SW 1271 (cell line): ENCODE results near the gene ZPR1.
A peak's percentile ranks its signal among the peaks of the same experiment; 100 is the strongest.
"Not testable (repeated sequence)": the region's sequence is repeated elsewhere in the genome, so short reads cannot be mapped to it uniquely, and the experiment has no call there.

Experiments
- DNase-seq, 2 experiments: peaks; one replicate each; lab custom pipeline; 2025; lab: John Stamatoyannopoulos, UW

ZPR1 gene

DNA sequence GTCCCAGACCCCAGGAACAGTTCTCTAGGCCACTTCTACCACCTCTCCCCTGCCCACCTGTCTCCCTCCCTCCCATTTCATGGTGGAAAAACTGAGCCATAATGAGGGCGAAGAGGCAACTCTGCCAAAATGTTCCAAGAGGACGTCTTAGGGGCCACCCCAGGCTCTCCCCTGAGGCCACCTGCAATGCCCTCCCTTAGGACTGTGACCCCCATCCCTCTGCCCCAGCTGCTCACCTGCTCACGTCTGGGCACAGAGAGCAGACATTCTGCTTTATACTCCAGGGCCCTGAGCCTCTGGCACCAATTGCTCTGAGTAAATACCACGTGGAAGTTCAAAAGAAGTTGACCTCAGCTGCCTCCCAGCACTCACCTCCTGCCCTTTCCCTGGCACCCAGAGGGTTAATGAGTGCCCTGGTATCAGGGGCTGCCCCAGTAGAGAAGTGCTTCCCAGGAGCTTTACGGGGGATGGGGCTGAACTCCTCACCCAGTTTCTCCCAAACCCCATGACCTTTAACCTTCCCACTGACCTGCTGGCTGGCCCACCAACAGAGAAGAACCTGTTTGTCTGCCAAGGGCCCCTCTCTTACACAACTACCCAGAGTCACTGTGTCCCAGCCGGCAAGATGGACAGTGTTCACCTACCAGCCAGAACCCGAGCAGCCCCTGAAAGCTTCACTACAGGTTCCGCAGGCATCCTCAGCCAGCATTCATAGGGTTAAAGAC, 4.5 kb upstream of the ZPR1 start:
- no peak for DNase-seq

DNA sequence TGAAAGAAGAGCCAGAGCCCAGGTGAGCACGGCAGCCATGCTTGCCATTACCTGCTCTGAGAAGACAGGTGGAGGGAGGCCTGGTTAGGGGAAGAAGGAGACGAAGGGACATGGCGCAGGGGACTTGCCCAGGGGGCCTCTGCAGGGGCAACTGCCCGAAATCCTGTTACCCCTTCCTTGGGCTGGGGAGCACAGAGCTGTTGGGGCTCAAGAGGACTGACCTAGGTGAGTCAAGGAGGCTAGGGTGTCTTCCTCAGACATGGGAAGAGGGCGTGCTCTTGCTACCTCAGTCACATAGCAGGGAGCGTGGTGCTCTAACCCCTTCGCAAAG, 4.0 kb upstream of the ZPR1 start, which contains the start of gene APOA5:
APOA5 (minus strand) TSS at position 67 of the 331 bp plus-strand sequence; CDS start at position 48, 19 bp downstream.
- DNase-seq = no peak

DNA sequence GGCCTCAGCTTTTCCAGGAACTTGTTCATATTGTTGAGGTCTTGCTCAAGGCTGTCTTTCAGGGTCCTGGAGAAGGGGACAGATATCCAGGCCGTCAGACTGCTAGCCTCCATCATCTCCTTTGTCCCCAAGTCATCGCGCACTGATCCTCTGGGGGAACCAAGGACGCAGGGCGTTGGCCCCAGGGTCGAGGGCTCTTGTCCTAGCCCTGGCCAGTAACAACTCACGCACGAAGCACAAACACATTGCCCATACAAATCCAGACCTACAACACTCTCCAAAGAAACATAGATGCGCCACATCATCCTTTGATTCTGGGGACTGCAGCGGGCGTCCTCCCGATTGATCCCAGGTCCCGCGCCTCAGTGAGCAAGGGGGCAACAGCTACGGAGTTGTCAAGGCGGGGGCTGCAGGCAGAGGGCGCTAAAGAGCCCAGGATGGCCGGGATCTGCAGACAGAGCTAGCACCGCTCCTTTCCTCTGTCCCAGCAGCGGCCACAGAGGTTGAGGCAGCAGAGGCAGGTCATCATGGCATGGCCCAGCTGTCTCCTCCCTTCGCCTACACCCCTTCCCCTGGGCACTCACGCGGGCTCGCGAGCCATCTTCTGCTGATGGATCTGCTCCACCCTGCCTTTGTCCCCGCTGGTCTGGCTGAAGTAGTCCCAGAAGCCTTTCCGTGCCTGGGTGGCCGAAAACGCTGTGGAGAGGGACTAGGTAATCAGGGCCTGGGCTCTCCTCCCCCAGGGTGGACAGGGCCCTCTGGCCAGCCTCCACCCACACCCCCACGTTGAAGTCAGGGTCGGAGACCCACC, 3.4 kb upstream of the ZPR1 start:
- peak in 1 of 2 experiments; percentile 4 for DNase-seq

DNA sequence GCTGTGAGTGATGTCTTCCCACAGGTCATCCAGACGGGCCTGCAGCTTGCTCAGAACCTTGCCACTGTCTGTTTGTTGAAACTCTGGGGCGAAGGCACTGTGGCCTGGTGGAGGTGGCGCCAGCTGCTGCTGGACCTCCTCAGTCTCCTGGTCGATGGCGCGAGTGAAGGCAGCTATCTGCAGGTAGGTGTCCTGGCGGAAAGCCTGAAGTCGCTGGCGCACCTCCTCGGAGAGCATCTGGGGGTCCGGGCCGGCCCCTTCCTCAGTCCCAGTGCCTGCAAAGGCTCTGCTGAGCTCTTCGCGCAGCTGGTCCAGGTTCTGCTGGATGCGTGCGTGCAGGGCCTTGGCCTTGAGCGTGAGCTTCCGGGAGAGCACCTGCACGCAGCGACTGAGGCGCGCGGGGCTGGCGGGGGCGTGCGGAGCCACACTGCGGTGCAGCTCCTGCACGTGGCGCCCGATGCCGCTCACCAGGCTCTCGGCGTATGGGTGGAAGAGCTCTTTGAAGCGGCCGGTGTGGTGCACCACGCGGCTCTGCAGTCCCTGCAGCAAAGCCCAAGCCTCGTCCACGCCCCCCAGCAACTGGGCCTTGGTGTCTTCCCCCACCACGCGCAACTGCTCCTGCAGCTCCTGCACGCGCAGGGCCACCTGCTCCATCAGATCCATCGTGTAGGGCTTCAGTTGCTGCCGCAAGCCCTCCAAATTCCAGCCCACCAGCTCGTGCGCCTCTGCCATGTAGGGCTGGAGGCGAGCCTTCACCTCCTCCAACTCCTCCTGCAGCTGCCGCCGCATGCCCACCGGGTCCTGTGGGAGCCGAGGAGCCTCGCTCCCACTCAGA, 2.6 kb upstream of the ZPR1 start:
- no peak for DNase-seq

DNA sequence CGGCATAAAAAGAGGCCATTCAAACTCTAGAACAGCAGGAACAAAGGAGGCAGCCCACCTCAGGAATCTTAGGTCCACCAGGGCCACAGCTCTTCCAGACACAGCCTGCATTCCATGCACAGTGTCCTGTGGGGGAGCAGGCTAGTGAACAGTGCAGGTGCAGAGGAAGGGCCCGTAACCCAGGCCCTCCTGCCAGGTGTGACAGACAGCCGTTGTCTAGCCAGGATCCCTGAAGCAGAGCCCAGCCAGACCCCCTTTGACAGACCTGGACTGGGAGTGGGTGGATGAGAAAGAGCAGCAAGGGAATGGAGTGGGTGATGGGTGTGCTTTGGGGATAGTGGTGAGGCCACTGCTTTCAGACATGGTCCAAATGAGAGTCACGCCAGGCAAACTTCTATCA, 1.2 kb upstream of the ZPR1 start:
- DNase-seq = no peak

DNA sequence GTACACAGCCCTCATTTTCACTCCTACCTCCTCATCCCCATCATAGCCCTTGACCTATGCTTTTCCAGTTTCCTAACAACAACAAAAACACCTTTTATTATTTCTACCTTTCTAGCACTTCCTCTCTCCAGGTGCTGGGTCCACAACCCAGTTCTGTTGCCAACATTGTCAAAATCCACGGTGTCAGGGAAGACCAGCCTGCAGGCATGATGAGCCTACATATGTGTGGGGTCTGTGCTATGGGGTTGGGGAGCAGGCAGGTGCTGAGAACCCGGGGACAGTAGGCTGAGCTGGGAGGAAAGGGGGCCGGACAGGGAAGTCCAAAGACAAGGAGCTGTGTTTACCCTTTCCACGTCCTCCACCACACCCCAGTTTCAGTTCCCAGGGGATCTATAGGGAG, 711 bp upstream of the ZPR1 start:
- DNase-seq = no peak

DNA sequence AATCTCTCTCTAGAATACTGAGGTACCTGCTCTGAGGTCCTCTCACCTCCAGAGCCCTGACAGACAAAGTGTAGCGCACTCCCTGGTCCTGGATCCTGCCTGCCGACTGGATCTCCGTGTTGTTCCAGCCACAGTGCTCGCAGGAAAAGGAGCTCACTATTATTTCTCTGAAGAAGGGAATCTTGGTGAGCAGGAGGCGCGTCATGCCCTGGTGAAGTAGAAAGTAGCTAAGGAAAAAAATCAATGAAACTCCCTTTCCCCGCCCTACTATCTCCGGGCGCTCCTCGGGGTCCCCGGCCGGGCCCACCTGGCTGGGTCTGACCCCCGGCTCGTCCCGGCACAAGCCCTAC, 412 bp downstream of the ZPR1 start:
- DNase-seq = no peak

DNA sequence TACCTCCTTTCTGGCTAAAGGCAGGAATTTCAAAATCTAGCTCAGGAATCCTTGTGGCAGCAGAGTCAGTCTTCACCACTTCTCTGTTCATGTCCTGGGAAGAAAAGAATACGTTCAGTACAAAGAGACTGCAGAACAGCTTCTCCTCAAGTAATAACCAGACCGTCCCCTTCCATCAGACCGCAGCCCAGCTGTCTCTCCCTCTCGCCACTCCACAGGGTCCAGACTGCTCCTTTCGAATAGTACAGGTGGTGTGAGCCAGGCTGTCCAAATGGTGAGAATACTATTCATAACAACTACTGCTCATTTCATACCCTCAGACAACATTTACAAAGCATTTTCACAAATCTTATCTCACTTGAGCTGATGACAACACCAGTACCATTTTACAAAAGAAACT, 857 bp downstream of the ZPR1 start:
- DNase-seq = no peak

DNA sequence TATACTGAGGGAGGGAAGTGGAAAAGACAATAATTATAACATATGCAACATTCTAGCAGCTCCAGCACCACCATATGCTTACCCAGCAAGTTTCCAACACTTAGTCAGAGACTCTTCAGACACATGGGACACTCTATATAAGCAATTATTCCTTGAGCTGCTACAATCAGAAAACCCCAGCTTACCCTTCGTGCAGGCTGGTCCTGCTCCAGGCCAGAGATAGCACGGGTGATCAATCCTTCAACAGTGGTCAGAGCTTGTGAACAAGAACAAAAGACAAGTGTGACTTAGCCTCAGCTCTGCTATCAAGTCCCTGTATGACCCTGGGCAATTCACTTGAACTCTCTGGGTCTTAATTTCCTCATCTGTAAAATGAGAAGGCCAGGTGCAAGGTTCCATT, 1.5 kb downstream of the ZPR1 start:
- no peak for DNase-seq

DNA sequence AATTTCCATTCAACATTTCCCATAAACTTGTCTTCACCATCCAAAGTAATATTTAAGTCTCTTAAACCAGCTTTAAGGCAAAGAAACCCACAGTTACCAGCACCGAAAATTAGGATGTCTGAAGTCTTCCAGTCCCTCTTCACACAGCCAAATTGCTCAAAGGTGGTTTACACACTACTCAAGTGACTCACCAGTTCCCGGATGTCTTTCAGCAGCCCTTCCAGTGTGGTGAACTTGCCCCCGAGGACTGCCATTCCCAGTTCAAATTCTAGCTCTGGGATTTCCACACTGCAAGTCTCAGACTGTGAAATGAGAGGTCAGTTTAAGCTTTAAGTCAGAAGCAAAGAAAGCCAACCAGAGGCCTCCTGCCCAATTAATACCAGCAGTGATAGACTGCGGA, 5.1 kb downstream of the ZPR1 start:
- no peak for DNase-seq

DNA sequence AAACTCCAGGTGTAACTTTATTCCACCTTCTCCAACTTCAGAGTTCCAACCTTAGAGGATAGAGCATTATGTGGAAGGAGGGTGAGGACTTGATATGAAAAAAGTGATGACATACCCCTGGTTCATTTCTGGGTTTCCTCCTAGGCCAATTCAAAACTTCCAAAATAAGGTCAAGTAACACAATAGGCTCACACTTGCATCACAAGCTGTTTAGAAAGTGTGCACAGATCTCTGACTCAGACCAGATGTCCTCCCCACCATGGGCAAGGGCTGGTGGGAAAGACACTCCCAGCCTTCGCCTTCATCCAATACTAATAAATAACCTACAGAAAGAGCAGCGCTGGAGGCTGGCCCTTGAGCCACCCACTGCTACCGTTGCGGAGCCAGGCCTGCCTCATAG, 9.3 kb downstream of the ZPR1 start:
- DNase-seq = no peak

DNA sequence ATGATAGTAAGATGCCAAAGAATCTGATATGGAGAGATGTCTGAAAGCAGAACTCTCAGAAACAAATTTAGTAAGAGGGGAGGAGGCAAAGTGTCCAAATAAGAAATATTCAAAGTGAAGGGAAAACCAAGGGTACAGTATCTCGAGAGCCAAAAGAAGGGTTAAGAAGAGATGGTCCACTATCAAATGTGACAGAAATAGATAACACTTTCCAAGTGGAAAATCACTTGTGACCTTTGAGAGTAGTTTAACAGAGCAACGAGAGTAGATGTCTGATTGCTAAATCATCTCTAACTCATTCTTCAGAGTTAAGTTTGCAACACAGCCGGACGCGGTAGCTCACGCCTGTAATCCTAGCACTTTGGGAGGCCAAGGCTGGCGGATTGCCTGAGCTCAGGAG, 10.8 kb downstream of the ZPR1 start:
- no peak for DNase-seq

DNA sequence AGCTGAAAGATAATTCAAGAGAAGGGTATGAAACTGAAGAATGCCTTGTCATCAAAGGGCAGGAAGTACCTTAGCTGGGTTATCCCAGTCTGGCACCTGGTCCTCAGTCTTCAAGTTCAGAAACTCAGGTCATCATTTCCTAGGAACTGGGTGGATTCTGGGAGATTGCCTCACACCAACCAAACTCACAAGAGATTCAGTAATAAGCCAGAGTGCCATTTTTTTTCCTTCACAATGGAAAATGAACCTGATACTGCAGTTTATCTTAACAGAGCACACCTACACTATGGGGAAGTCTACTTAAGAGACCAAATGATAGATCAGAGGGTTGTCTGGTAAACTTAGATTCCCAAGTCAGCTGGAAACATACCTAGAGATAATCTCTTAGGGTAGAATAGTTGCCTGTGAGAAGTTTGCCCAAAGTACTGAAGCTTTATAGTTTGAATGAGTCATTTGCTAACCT, 11.3 kb downstream of the ZPR1 start:
- no peak for DNase-seq

DNA sequence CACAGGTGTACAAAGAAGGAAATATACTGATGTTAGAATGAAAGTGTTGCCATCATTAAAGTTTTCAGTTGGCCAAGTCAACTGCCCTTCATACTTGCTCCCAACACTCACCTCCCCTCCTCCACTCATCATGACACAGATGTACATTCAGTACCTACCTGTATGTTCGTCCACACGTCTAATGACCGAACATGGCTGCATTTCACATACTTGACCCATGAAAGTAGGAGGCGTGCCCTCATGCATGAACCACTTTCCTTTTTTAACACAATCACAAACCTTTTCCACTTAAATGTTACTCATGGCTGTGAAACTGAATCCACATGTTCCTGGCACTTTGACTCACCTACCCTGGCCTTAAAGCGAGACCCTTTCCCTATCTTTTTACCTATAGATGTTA, 11.8 kb downstream of the ZPR1 start:
- no peak for DNase-seq

DNA sequence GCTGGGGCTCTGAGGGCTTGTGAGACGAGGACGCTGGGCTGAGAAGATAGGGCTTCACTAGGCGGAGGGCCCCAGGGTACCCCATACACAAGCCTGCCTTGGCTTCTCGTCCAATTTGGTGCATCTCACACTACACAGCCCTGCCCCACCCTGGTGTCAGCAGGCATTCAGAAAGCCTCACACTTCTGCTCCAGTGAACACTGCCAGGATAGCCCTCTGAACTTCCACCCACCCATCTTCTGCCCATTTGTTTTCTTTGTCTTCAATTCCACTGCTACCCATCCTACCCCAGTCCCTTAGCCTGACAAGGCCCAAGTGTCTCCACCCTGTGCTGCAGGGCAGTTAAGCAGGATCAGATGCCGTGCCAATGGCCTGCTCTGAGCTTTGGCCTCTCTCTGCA, 13.2 kb downstream of the ZPR1 start:
- no peak for DNase-seq

DNA sequence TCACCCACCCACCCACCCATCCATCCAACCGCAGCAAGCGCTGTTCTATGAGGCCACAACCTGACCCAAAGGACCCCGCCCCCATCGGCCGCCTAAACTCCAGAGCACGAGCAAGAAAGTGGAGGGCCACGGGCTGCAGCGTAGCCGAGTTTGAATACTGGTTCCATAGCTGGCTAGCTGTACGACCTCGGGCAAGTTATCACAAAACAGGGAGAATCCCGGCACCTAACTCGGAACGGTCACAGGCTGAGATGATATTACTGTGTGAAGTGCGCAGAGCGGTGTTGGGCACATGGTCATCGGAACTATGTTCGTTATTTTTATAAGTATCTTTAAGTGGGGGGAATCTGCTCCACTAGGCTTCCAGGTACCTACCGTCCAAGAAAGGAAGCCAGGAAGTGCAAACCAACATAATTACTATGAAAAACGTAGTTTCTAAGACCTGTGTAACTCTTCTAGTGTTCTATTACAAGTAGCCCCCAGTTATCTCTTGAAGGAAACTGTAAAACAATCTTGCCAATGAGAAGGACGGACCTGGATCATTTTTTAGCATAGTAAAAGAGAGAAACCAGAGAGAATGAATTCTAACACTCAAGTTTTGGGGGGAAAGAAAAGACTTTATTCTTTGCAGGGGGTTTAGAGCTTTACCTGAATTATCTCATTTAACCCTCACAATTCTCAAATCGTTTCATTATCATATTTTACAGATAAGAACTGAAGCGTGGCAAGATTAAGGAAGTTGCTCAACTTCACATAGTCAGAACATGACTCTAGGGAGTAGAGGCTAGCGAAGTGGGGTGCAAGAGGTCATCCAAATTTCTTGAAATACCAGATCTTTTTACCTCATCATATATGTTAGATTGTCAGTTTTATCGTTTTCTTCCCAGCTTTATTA, 14.4 kb downstream of the ZPR1 start:
- peak in 1 of 2 experiments; percentile 52 for DNase-seq

DNA sequence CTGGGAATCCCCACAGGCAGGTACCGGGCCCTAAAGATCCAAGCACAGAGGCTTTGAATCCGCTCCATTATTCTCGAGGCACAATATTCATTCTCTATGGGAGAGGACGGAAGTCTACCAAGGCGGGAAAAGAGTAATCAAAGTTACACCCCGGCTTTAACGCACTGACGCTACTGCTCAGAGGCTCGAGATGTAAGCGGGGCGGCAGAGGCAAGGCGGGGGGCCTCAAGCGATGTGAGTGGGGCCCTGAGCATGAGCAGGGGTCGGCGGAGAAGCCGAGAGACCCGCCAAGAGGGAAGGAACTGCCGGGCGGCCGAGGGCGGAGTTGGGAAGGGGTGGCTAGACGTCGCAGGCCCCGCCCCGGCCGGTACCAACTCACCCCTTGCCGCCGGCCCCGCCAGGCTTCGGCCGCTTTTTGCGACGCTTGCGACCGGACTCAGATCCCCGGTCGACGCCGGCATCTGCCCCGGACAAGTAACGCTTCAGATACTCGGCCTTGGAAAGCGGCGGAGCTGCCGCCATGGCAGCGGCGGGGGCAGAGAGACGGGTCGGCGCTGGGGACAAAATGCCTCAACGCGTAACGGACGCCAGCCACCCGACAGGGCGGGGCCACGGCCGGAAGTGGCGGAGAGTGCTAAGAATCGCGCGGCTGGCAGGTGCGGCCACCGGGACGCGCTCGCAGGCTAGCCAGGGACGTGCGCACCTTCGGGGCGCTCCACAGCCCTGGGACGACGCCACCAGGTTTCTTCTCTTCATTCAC, 15.2 kb downstream of the ZPR1 start, which contains the start of gene BUD13:
BUD13 (minus strand) TSS at position 545 of the 760 bp plus-strand sequence; CDS start at position 522, 23 bp downstream.
- DNase-seq = peak; percentile 34 to 59

DNA sequence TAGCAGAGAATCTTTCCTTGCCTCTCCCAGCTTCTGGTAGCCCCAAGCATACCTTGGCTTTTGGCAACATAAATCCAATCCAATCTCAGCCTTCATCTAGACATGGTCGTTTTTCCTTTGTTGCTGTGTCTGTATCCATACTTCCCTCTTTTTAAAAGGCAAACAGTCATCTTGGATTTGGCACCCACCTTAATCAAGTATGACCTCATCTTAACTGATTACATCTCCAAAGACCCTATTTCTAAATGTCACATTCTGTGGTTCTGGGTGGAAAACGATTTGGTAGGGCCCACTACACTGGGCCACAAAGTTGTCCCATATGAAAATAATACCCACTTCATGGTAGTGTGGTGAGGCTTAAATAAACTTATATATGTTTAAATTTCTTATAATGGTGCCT, 15.9 kb downstream of the ZPR1 start:
- DNase-seq = no peak

DNA sequence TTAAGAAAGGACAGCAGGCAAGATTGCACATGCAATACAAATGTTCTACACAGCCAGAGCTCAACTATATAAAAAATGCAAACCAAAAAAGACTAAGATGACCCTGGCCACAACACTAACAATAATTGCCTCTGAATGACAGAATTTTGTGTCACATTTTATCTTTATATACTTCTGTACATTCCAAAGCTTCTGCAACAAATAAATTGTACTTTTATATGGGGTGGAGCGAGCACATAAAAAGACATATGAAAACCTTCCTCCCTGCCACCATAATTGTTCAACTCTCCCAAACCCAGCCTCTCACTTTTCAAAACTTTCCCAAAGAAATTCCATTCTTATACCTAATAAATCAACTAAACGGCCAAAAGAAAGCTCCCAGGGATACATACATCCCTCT, 25.7 kb downstream of the ZPR1 start:
- no peak for DNase-seq

DNA sequence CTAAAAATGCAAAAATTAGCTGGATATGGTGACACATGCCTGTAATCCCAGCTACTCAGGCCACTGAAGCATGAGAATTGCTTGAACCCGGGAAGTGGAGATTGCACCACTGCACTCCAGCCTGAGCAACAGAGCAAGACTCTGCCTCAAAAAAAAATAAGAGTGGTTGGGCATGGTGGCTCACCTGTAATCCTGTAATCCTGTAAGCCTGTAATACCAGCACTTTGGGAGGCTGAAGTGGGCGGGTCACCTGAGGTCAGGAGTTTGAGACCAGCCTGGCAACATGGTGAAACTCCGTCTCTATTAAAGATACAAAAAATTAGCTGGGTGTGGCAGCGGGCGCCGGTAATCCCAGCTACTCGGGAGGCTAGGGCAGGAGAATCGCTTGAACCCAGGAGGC, 31.8 kb downstream of the ZPR1 start:
- DNase-seq = not testable (repeated sequence)
